ENCODE measurements around the gene KCNK13.

DNA sequence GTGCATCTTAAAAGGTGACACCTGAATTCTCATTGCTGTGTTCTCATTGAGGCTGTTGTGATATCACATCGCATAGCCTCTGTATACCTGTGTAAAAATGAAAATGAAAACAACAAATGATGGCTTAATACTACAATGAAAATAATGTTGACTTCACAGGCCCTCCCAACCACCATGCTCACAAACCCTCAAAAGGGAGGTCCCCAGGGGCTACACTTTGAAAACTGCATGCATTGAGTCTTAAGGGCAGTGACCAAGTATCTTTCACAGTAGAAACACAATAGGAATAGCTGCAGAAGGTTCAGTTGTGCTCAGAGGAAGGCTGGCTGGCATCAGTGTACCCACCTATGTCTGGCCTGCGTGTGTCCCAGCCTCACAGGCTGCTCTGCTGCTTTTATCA lies 27.6 kb upstream of the KCNK13 start:
- TF ChIP-seq GATA2 (IDR thresholded peaks at IDR 0.05; ENCODE audit: low read depth, low read length) (no peak), GATA3 (IDR thresholded peaks at IDR 0.05; ENCODE audit: low read depth, low read length) (no peak)
